Astrocyte of the hippocampus (primary cell): ENCODE results near the gene SH3PXD2B.

Experiments
- DNase-seq: peaks from one replicate; pipeline ENCODE4 v3.0.0; 2011; ENCODE audit warnings: low read depth, low spot score

Gene SH3PXD2B

GRCh38 chr5:172453206-172453985, 929 bp downstream of the SH3PXD2B start:
- DNase-seq: peak; percentile 91

- peak; percentile 89 for DNase-seq
Observed at GRCh38 chr5:172452398-172453205, 1.7 kb downstream of the SH3PXD2B start.

GRCh38 chr5:172451771-172452197, 2.5 kb downstream of the SH3PXD2B start:
- peak; percentile 82 for DNase-seq

DNA sequence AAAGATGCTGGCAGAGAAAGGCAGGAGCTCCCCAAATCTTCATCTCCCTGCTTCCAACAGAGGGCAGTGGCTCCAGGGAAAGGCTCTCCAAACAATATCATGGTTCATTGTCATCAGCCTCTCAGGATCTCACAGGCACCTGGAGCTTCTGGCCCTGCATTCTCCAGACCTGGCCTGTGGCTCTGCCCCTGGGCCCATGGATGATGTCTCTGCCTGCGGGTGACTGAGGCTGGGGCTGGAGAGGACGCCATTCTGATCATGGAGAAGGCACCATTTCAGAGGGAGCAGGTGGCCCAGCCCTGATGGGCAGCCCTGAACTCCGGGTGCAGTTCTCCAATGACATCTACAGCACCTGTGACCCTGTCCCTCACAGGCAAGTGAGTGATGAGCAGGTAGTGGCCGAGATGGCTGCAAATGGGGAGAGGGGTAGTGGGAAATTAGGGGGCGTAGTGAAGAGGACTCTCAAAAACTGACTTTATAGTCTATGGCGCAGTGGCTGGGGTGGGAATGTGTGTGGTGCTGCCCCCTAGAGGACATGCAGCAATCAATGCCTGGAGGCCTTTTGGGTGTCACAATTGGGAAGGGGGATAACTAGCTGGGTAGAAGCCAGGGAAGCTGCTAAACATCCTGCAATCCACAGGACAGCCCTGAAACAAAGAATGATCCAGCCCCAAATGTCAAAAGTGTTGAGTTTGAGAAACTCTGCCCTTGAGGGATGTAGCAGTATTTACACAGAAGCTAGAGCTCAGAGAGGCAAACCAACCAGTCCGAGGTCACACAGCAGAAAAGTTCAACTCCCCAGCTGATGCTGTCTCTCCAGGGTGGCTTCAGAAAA, 3.2 kb downstream of the SH3PXD2B start:
- DNase-seq: peak; percentile 51

- no peak for DNase-seq
Observed at GRCh38 chr5:172450453-172450852, 3.9 kb downstream of the SH3PXD2B start.

DNA sequence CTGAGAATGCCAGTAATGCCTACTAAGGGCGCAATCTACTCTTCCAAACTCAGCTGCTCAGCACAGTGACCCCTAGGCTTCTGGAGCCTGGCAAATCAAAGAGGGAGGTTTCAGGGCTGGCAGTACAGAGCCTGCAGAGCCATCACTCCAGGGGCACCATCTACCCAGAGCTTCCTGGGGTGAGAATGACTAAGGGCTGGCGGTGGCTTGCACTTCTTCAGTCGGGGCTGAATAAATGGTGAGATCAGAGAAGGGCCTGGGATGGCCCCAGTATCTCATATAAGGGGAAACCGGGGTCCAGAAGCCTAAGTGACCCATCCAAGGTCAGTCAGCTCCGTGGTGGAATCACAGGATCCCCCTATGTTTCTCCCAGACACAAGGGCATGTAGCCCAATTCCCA, 5.3 kb downstream of the SH3PXD2B start:
- DNase-seq: no peak

- no peak for DNase-seq
Observed at GRCh38 chr5:172447646-172448365, 6.5 kb downstream of the SH3PXD2B start.

GRCh38 chr5:172446336-172447051, 7.8 kb downstream of the SH3PXD2B start:
- DNase-seq: no peak

DNA sequence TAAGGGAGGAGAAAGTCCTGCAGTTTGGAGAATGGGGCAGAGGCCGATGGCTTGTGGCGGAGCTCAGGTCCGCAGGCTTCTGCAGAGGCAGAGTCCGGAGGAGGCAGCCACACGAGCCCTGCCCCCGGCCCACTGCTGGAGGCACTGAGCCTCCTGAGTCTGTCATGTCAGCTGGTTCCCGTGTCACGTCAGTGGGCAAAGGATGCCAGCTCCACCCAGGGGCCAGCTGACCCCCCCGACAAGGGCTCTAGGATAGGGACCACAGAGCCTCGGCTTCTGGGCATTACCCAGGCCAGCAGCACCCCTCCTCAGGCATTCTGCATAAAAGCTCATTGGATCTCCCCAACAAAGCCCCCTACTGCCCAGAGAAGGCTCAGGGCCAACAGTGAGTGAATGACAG, 8.5 kb downstream of the SH3PXD2B start:
- no peak for DNase-seq

GRCh38 chr5:172444626-172445365, 9.5 kb downstream of the SH3PXD2B start:
- no peak for DNase-seq

- DNase-seq: peak; percentile 63
Observed at GRCh38 chr5:172444110-172444510, 10.2 kb downstream of the SH3PXD2B start.

GRCh38 chr5:172443441-172444109, 10.8 kb downstream of the SH3PXD2B start:
- peak; percentile 98 for DNase-seq

GRCh38 chr5:172442592-172442991, 11.7 kb downstream of the SH3PXD2B start:
- no peak for DNase-seq

- no peak for DNase-seq
Observed at GRCh38 chr5:172441262-172441751, 13.0 kb downstream of the SH3PXD2B start.

GRCh38 chr5:172440486-172440885, 13.8 kb downstream of the SH3PXD2B start:
- no peak for DNase-seq

DNA sequence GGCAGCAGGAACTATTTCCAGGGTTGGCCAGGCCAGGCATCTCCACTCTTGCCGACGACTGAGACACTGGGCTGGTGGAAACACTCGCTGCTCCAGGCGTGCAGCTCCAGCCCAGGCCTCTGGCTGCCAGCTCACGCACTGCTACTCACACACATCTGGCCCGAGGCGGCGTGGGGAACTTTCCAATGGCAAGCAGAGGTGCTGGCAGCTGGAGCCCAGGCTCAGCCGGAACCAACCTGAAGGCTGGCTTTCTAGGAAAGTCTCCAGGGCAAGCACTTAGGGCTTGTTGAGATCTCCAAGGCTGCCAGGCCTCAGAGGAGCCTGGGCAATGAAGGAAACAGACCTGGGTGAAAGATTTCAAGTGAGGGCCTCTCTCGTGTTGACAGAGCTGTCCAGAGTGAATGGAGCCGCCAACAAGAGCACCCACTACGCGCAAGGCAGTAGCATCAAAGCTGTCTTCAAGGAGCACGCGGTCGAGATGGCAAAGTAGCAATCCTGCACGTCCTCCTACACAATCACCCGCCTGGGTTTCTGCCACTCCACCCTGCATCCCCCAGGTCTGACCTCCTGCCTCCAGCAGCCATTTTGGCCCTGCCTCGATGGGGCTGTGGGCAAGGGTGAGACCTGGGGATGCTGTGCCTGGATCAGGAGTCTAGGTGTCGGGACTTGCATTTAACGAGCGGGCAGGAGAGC, 14.4 kb downstream of the SH3PXD2B start:
- no peak for DNase-seq

DNA sequence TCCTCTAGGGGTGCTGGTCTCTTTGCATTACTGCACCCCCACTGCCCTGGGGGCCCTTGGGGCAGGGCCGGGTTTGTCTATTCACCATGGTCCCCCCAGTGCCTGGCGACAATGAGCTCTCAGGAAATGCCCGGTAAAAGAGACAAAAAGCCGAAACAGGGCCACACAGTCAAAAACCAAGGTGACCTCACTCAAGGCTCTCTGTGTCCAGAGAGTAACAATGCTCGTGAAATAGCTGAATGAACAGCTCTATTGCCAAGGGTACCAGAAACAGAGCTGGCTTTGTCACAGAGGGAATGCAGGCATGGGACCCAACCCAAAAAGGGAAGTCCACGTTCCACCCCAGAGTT, 16.0 kb downstream of the SH3PXD2B start:
- DNase-seq: no peak

DNA sequence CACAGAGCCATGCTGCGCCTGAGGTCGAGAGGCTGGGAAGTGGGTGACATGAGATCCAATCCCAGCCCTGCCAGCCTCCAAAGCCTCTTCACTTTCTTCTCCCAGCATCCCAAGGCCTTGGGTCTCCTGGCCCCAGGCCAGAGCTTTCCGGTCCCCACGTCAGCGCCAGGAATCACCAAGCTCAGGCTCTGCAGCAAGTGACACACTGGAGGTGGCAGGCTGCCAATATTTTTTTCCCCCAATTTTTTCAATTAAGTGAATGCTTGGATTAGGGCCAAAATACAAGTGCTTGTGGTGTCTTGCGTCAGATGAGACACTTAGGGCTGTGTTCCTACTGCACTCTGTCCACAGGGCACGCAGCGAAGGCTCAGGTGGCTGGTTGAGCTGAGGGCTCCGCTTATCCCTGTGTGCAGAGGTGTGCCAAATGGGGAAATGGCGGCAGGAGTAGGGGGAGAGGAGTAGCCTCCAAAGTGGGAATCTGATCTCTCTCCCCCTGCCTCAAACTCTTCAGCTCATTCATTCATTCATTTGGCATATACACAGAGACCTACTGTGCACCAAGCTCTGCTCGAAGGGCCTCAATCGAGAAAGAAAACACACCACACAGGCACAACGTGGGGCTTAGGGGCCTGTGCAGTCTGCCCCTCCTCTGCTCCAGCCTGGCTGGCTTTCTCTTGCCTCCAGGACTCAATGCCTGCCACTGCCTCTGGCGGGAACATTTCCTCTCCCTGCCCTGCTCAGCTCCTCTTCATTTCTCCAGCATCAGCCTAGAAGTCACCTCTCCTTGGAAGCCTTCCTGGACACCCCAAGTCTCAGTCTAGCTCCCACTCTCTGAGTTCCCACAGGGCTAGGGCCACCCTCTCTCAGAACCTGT, 16.6 kb downstream of the SH3PXD2B start:
- peak; percentile 95 for DNase-seq
